ENCODE data around the gene THUMPD2. TPM values are rescaled to one million over a fixed set of nuclear protein-coding genes. Genes with fewer than 3 reads are reported as not detected.

The THUMPD2 gene, protein sequence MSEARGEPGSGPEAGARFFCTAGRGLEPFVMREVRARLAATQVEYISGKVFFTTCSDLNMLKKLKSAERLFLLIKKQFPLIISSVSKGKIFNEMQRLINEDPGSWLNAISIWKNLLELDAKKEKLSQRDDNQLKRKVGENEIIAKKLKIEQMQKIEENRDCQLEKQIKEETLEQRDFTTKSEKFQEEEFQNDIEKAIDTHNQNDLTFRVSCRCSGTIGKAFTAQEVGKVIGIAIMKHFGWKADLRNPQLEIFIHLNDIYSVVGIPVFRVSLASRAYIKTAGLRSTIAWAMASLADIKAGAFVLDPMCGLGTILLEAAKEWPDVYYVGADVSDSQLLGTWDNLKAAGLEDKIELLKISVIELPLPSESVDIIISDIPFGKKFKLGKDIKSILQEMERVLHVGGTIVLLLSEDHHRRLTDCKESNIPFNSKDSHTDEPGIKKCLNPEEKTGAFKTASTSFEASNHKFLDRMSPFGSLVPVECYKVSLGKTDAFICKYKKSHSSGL
- 7.0 and 10.3 TPM in 2 replicates for total RNA-seq (2014; rRNA removed; shearing (Covaris generic))

DNA sequence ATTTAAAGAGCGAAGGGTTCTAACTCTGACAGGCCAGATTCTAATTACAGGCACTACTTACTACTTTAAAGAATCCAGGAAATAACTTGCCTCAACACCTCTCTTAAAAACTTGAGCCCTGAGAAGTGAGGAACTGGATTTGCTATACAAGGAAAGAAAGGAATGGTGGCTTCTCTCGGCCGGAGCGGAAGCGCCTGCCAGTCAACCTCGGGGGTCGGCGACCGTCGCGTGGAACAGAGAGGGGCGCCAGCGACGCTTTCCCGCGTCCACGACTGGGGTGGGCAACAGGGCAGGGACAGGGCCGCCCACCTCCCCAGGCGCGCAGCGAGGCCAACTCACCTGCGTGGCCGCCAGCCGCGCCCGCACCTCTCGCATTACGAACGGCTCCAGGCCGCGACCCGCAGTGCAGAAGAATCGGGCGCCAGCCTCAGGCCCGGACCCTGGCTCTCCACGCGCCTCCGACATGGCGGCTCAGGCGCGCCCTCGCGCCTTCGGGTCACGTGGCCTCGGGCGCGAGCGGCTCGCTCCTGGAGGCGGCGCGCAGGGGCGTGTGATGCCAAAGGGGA is at the start of gene THUMPD2:
Gene THUMPD2 (minus strand): TSS at position 484 of the 566 bp plus-strand sequence. CDS start 19 bp downstream, at position 465.

Other genes with a start within 250 kb of the THUMPD2 start
- gene TMEM178A, start 113.3 kb downstream of the THUMPD2 start, total RNA-seq (2014; rRNA removed; shearing (Covaris generic)): 0.38 TPM in 1 of 2 replicates, not detected in the other

All from A375 (cell line).